IMR-90 (cell line): ENCODE measurements around the gene ASXL3. TPM values are rescaled to one million over a fixed set of nuclear protein-coding genes. Genes with fewer than 3 reads are reported as not detected.
A peak's percentile ranks its signal among the peaks of the same experiment; 100 is the strongest.

ENCODE experiments used
- ATAC-seq: fragments of 200-7000 bp; cut with Tn5 transposase; 2 replicates; pipeline ENCODE4 v1.9.1; 2020; ENCODE audit warnings: low read depth, mild to moderate bottlenecking, moderate library complexity
- BruUV-seq: library from RNA; stranded (reverse); fragments of 400-500 nt; replicated peaks from 2 replicates; lab custom pipeline; 2021; lab: Mats Ljungman, UMichigan
- CTCF ChIA-PET: fragments of 300-600 bp; formaldehyde crosslinking; extraction: SDS; loops from one replicate; lab custom pipeline; 2021; ENCODE audit warnings: antibody characterized with exemption; lab: Yijun Ruan, JAX
- POLR2A ChIA-PET: fragments of 300-600 bp; sonication (Branson Sonifier 250); formaldehyde crosslinking; loops from one replicate; lab custom pipeline; 2022; ENCODE audit warnings: antibody characterized with exemption; ENCODE audit not compliant: unreplicated experiment; lab: Charles Lee
- DNase-seq: peaks from one replicate; pipeline ENCODE4 v3.0.0; 2013
- H2AFZ ChIP-seq: replicated peaks from 2 replicates; pipeline ENCODE3; 2013; ENCODE audit warnings: low read length, mild to moderate bottlenecking; ENCODE audit not compliant: poor library complexity
- H2AK5ac ChIP-seq: 2 replicates; pipeline ENCODE4 v1.6.1; 2013; ENCODE audit warnings: low read depth, low read length, inconsistent platforms
- H2AK9ac ChIP-seq: replicated peaks from 2 replicates; pipeline ENCODE3; 2013; ENCODE audit warnings: mild to moderate bottlenecking, low read depth, low read length, moderate library complexity; ENCODE audit not compliant: poor library complexity
- H2BK120ac ChIP-seq: 2 replicates; pipeline ENCODE4 v1.6.1; 2013; ENCODE audit warnings: low read depth, low read length, inconsistent platforms
- H2BK15ac ChIP-seq: 3 replicates; pipeline ENCODE4 v1.6.1; 2013; ENCODE audit warnings: low read depth, low read length, inconsistent platforms
- H2BK20ac ChIP-seq: 2 replicates; pipeline ENCODE4 v1.6.1; 2013; ENCODE audit warnings: low read depth, mild to moderate bottlenecking, inconsistent platforms, low read length, moderate library complexity
- H2BK5ac ChIP-seq: 2 replicates; pipeline ENCODE4 v1.6.1; 2013; ENCODE audit warnings: mild to moderate bottlenecking, low read depth, low read length, inconsistent platforms; ENCODE audit not compliant: poor library complexity, severe bottlenecking
- H3K14ac ChIP-seq: replicated peaks from 2 replicates; pipeline ENCODE4 v1.6.1; 2013; ENCODE audit warnings: low read depth, low read length, inconsistent platforms
- H3K18ac ChIP-seq: 2 replicates; pipeline ENCODE4 v1.6.1; 2013; ENCODE audit warnings: low read depth, low read length, control low read depth
- H3K23ac ChIP-seq: 2 replicates; pipeline ENCODE4 v1.6.1; 2013; ENCODE audit warnings: low read depth, low read length, inconsistent platforms
- H3K27ac ChIP-seq: 2 replicates; pipeline ENCODE4 v1.5.1; 2013; ENCODE audit warnings: mild to moderate bottlenecking, control low read depth, low read length; ENCODE audit not compliant: insufficient read depth
- H3K27me3 ChIP-seq: 2 replicates; pipeline ENCODE4 v1.6.1; 2013; ENCODE audit warnings: low read length; ENCODE audit not compliant: control insufficient read depth, insufficient read depth
- H3K36me3 ChIP-seq: 2 replicates; pipeline ENCODE4 v1.6.1; 2013; ENCODE audit warnings: low read length, mixed read lengths; ENCODE audit not compliant: control insufficient read depth, insufficient read depth
- H3K4ac ChIP-seq: 2 replicates; pipeline ENCODE4 v1.6.1; 2013; ENCODE audit warnings: low read depth, low read length, inconsistent platforms
- H3K4me1 ChIP-seq: 2 replicates; pipeline ENCODE4 v1.6.1; 2013; ENCODE audit warnings: low read length, mixed read lengths; ENCODE audit not compliant: control insufficient read depth, insufficient read depth
- H3K4me2 ChIP-seq: 2 replicates; pipeline ENCODE4 v1.6.1; 2013; ENCODE audit warnings: low read depth, mild to moderate bottlenecking, control low read depth, low read length, moderate library complexity
- H3K4me3 ChIP-seq: 2 replicates; pipeline ENCODE4 v1.5.1; 2013; ENCODE audit warnings: low read depth, mild to moderate bottlenecking, control low read depth, low read length, moderate library complexity; ENCODE audit not compliant: insufficient read depth
- H3K56ac ChIP-seq: 2 replicates; pipeline ENCODE4 v1.6.1; 2013; ENCODE audit warnings: low read length, inconsistent platforms; ENCODE audit not compliant: insufficient read depth; ENCODE audit errors: extremely low read depth
- H3K79me1 ChIP-seq, 2 experiments: 2 replicates each; pipeline ENCODE4 v1.6.1; 2013; ENCODE audit warnings: low read length in 2 of 2, inconsistent platforms in 1 of 2, low read depth in 1 of 2
- H3K9ac ChIP-seq: 2 replicates; pipeline ENCODE4 v1.6.1; 2013; ENCODE audit warnings: low read depth, low read length, control low read depth
- H3K9me1 ChIP-seq: 2 replicates; pipeline ENCODE4 v1.6.1; 2013; ENCODE audit warnings: low read length, inconsistent platforms; ENCODE audit not compliant: insufficient read depth
- H3K9me3 ChIP-seq: 2 replicates; pipeline ENCODE4 v1.6.1; 2013; ENCODE audit warnings: low read length; ENCODE audit not compliant: control insufficient read depth, insufficient read depth
- H4K20me1 ChIP-seq: 2 replicates; pipeline ENCODE4 v1.6.1; 2013; ENCODE audit warnings: low read length, inconsistent platforms; ENCODE audit not compliant: insufficient read depth
- H4K5ac ChIP-seq: 2 replicates; pipeline ENCODE4 v1.6.1; 2013; ENCODE audit warnings: mild to moderate bottlenecking, low read depth, low read length, control low read depth
- H4K8ac ChIP-seq, 2 experiments: 2 replicates each; pipeline ENCODE4 v1.6.1; 2013; ENCODE audit warnings: low read depth in 2 of 2, low read length in 2 of 2, control low read depth in 1 of 2, inconsistent platforms in 1 of 2
- H4K91ac ChIP-seq: 2 replicates; pipeline ENCODE4 v1.6.1; 2013; ENCODE audit warnings: low read depth, low read length, inconsistent platforms; ENCODE audit not compliant: insufficient read depth
- MAZ ChIP-seq: IDR thresholded peaks from 2 replicates; pipeline ENCODE4 v1.6.1; 2012; ENCODE audit warnings: low read depth, mild to moderate bottlenecking, low read length, improper control_type of control experiment, moderate library complexity, borderline replicate concordance
- USF2 ChIP-seq: fragments of 150-350 bp; IDR thresholded peaks from 2 replicates; pipeline ENCODE4 v1.6.1; 2017; ENCODE audit warnings: mild to moderate bottlenecking, antibody characterized with exemption, low read length, low read depth
- WGBS, 2 experiments: methylation state at CpG; one replicate each; pipeline versions ENCODE4 v1.1.5 to v1.1.7; 2013; ENCODE audit warnings: missing lambda C conversion rate in 2 of 2; ENCODE audit not compliant: insufficient read length in 1 of 2; ENCODE audit errors: extremely low coverage in 2 of 2; 5-methylcytosine and 5-hydroxymethylcytosine counted together
- dilution Hi-C: fragments of 300-500 bp; cut with HindIII; formaldehyde crosslinking; loops from one replicate; pipeline ENCODE4 v1.14.3; 2018; ENCODE audit warnings: low sequenced_read_pairs; ENCODE audit not compliant: unreplicated experiment
- in situ Hi-C: fragments of 300-500 bp; cut with MboI; formaldehyde crosslinking; loops from 3 replicates; pipeline ENCODE4 v1.14.3; 2019; ENCODE audit warnings: low sequenced_read_pairs, inconsistent platforms, mixed read lengths
- intact Hi-C: fragments of 100-400 bp; cut with micrococcal nuclease; formaldehyde crosslinking; loops from 2 replicates; pipeline ENCODE4 v1.10.0; 2022
- polyA plus RNA-seq, 3 experiments: library from polyadenylated mRNA; depleted of rRNA; stranded (reverse); fragments of >200 nt; gene quantifications; 2 replicates each; pipeline ENCODE4 v1.2.3, GENCODE V29; 2012; ENCODE audit warnings: low replicate concordance in 1 of 3
- total RNA-seq: library from RNA; depleted of rRNA; stranded (reverse); fragments of >200 nt; gene quantifications from 2 replicates; pipeline ENCODE4 v1.2.3, GENCODE V29; 2012

ASXL3 gene
- total and polyA plus RNA-seq, 2 of the 4 experiments (the other 2 are of a cell fraction), result 0.03 to 0.54 TPM

- Histone ChIP-seq H3K4me1 (peaks cover 4% of the 10 kb centered on the region), H2BK20ac (no peak overlapping the region), H2BK5ac (no peak overlapping the region), H2BK15ac (no peak overlapping the region), H3K56ac (no peak overlapping the region), H3K27me3 (peaks cover 20% of the 10 kb centered on the region), H4K5ac (no peak overlapping the region; the same call in 1 of the 2 replicates), H3K23ac (peak overlapping the region; percentile 90), H3K18ac (no peak overlapping the region; the same call in 1 of the 2 replicates), H3K36me3 (no peaks in the 10 kb centered on the region), H4K20me1 (no peaks in the 10 kb centered on the region), H3K4me2 (peak overlapping the region; percentile 79), H3K27ac (peak overlapping the region; percentile 1; the same call in 1 of the 2 replicates), H3K9ac (peak overlapping the region; percentile 37; the same call in 1 of the 2 replicates), H2BK120ac (no peak overlapping the region), H4K8ac (no peak overlapping the region), H2AK9ac (no peak overlapping the region), H3K14ac (no peak overlapping the region), H3K4me3 (peak overlapping the region; percentile 47), H3K79me1 (no peaks in the 10 kb centered on the region), H2AFZ (peak overlapping the region; percentile 81), H3K9me1 (peaks cover 3% of the 10 kb centered on the region; the same call in 1 of the 2 replicates), H2AK5ac (no peak overlapping the region), H4K91ac (no peak overlapping the region), H3K9me3 (no peaks in the 10 kb centered on the region), H3K4ac (no peak overlapping the region)
- in situ Hi-C loops (no loop called here), dilution Hi-C loops (no loop called here), intact Hi-C loops (loop anchor here (5.0 kb wide), 1 partner anchor 179 kb away; no protein-coding TSS in a partner anchor)
- CTCF ChIA-PET, result interaction anchor here (1.6 kb wide), 1 partner anchor 8 kb away, joined by 3 read pairs; no protein-coding TSS in a partner anchor
- POLR2A ChIA-PET, result no interaction called here
- no peak for DNase-seq
- TF ChIP-seq USF2, result no peak
- TF ChIP-seq MAZ, result peak; percentile 39; the same call in 1 of the 2 replicates
- ATAC-seq, result peak; percentile 51
- no TSS peak for BruUV-seq
- WGBS, 2 experiments, result 0% methylated on average over 21 of the region's 80 CpGs; no CpG with 5 or more reads in 1 of the 2 experiments
Measured at GRCh38 chr18:33578518-33579348, 714 bp downstream of the ASXL3 start.
